ENCODE data around the gene SUSD3.

GRCh38 chr9:93087971-93088655 lies 29.6 kb downstream of the SUSD3 start:
- TF ChIP-seq CTCF (IDR thresholded peaks at IDR 0.05) (no peak), POLR2AphosphoS5 (IDR thresholded peaks at IDR 0.05; ENCODE audit: low read depth, low read length) (no peak)
